AG04450 (cell line): ENCODE measurements around the gene STRIT1. TPM values are rescaled to one million over a fixed set of nuclear protein-coding genes. Genes with fewer than 3 reads are reported as not detected.

Experiments used
- CTCF ChIA-PET: fragments of 300-600, 350-600 bp; formaldehyde crosslinking; extraction: SDS; loops from one replicate; lab custom pipeline; 2022; ENCODE audit warnings: antibody characterized with exemption, inconsistent platforms; lab: Charles Lee
- POLR2A ChIA-PET: fragments of 350-600 bp; formaldehyde crosslinking; extraction: SDS; loops from one replicate; lab custom pipeline; 2021; ENCODE audit warnings: antibody characterized with exemption, inconsistent platforms; lab: Yijun Ruan, JAX
- DNase-seq: peaks from one replicate; pipeline ENCODE4 v3.0.0-alpha.2; 2011; ENCODE audit warnings: low read depth, low spot score
- H3K27ac ChIP-seq: one replicate; pipeline ENCODE4 v1.5.1; 2012; ENCODE audit warnings: low read depth, low read length, control low read depth
- H3K27me3 ChIP-seq: one replicate; pipeline ENCODE4 v1.6.0; 2012; ENCODE audit warnings: low read length; ENCODE audit not compliant: control insufficient read depth, insufficient read depth
- H3K4me3 ChIP-seq: 2 replicates; pipeline ENCODE4 v1.5.1; 2011; ENCODE audit warnings: mild to moderate bottlenecking, low read depth, low read length, control low read depth
- H3K9me3 ChIP-seq: 2 replicates; pipeline ENCODE4 v1.5.1; 2012; ENCODE audit warnings: low read length; ENCODE audit not compliant: control insufficient read depth, insufficient read depth
- CTCF ChIP-seq: IDR thresholded peaks from 2 replicates; pipeline ENCODE4 v1.5.1; 2011; ENCODE audit warnings: low read depth, low read length, control low read depth, inconsistent platforms
- polyA plus RNA-seq: library from polyadenylated mRNA; depleted of rRNA; stranded (reverse); fragments of >200 nt; gene quantifications from 2 replicates; pipeline ENCODE4 v1.2.3, GENCODE V29; 2011; rRNA removed

The STRIT1 gene
- polyA plus RNA-seq, 1 experiment = not detected

GRCh38 chr3:155243512-155243921 is 50.0 kb downstream of the STRIT1 start:
- CTCF ChIA-PET = interaction anchor here (0.7 kb wide), 1 partner anchor 289 kb away, joined by 3 read pairs; no protein-coding TSS in a partner anchor
- peak; percentile 48 for DNase-seq
- Histone ChIP-seq H3K4me3 (no peak overlapping the region), H3K27ac (no peak overlapping the region), H3K9me3 (no peaks in the 10 kb centered on the region), H3K27me3 (no peaks in the 10 kb centered on the region)
- POLR2A ChIA-PET = interaction anchor here (0.6 kb wide), 1 partner anchor 50 kb away, joined by 4 read pairs; no protein-coding TSS in a partner anchor
- no peak for TF ChIP-seq CTCF

GRCh38 chr3:155242342-155242741 is 51.1 kb downstream of the STRIT1 start:
- TF ChIP-seq CTCF = no peak
- no peaks in the 10 kb centered on the region for H3K27me3 ChIP-seq
- no peaks in the 10 kb centered on the region for H3K9me3 ChIP-seq
- ChIA-PET POLR2A (interaction anchor here (0.7 kb wide), 1 partner anchor 463 kb away, joined by 3 read pairs; no protein-coding TSS in a partner anchor), CTCF (no interaction called here)
- no peak overlapping the region for H3K27ac ChIP-seq
- H3K4me3 ChIP-seq = no peak overlapping the region
- no peak for DNase-seq

GRCh38 chr3:155241579-155241978 is 51.9 kb downstream of the STRIT1 start:
- H3K27me3 ChIP-seq = no peaks in the 10 kb centered on the region
- POLR2A ChIA-PET = no interaction called here
- peak overlapping the region; percentile 25 for H3K27ac ChIP-seq
- CTCF ChIA-PET = interaction anchor here (0.6 kb wide), 1 partner anchor 573 kb away, joined by 5 read pairs; no protein-coding TSS in a partner anchor
- H3K4me3 ChIP-seq = no peak overlapping the region
- H3K9me3 ChIP-seq = no peaks in the 10 kb centered on the region
- no peak for DNase-seq
- no peak for TF ChIP-seq CTCF

Other genes starting within 250 kb of the STRIT1 start
- gene MME, start 213.4 kb downstream of the STRIT1 start, polyA plus RNA-seq = 51.6 and 61.7 TPM in 2 replicates